LNCaP clone FGC (cell line): Measurements from ENCODE around the gene CALR.
A peak's percentile ranks its signal among the peaks of the same experiment; 100 is the strongest.

ENCODE experiments used
- DNase-seq: peaks from one replicate; pipeline ENCODE4 v3.0.0-alpha.2; 2011; ENCODE audit warnings: low read depth
- H3K4me3 ChIP-seq: 2 replicates; pipeline ENCODE4 v1.5.1; 2011; ENCODE audit warnings: mild to moderate bottlenecking, low read depth, low read length, control low read depth
- CTCF ChIP-seq: IDR thresholded peaks from 2 replicates; pipeline ENCODE4 v1.5.1; 2012; ENCODE audit warnings: mild to moderate bottlenecking; ENCODE audit not compliant: control insufficient read depth, insufficient read depth; ENCODE audit errors: extremely low read depth

CALR gene

GRCh38 chr19:12965812-12966135 lies 27.4 kb downstream of the CALR start:
- DNase-seq = no peak
- H3K4me3 ChIP-seq = peak overlapping the region; percentile 52
- TF ChIP-seq CTCF = no peak

- no peak for DNase-seq
- no peak for TF ChIP-seq CTCF
- no peak overlapping the region for H3K4me3 ChIP-seq
Observed at GRCh38 chr19:12967907-12968306, 29.5 kb downstream of the CALR start.

- no peak within 1 kb of the TSS for H3K4me3 ChIP-seq
- no peak for DNase-seq
- no peak for TF ChIP-seq CTCF
Observed at GRCh38 chr19:12969292-12969988, 31.0 kb downstream of the CALR start, which contains the start of gene DAND5. DAND5 (plus strand) TSS chr19:12969576; CDS start chr19:12969661, 85 bp downstream.

DNA sequence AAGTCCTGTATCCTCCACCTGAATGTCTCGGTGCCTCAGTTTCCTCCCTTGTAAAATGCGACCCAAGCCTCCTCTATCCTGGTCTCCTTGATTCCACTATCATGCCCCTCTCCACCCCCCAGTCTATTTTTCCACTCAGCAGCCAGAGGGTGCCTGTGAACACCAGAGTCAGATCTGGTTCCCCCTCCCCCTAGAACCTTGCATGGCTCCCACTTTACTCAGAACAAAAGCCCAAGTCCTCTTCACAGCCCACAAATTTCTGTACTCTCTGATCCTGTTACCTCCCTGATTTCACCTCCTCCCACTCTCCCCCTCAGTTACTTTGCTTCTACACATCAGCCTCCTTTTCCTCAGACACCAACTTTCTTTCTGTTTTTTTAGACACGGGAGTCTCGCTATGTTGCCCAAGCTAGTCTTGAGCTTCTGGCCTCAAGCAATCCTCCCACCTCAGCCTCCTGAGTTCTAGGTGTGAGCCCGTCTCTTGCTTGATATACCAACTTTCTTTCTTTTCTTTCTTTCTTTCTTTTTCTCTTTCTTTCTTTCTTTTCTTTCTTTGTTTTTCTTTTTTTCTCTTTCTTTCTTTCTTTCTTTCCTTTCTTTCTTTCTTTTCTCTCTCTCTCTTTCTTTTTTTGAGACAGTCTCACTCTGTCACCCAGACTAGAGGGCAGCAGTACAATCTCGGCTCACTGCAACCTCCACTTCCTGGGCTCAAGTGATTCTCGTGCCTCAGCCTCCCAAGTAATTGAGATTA lies 31.8 kb downstream of the CALR start:
- TF ChIP-seq CTCF = no peak
- DNase-seq = no peak
- H3K4me3 ChIP-seq = no peak overlapping the region

- DNase-seq = no peak
- no peak overlapping the region for H3K4me3 ChIP-seq
- no peak for TF ChIP-seq CTCF
Observed at GRCh38 chr19:12973236-12973635, 34.8 kb downstream of the CALR start.

DNA sequence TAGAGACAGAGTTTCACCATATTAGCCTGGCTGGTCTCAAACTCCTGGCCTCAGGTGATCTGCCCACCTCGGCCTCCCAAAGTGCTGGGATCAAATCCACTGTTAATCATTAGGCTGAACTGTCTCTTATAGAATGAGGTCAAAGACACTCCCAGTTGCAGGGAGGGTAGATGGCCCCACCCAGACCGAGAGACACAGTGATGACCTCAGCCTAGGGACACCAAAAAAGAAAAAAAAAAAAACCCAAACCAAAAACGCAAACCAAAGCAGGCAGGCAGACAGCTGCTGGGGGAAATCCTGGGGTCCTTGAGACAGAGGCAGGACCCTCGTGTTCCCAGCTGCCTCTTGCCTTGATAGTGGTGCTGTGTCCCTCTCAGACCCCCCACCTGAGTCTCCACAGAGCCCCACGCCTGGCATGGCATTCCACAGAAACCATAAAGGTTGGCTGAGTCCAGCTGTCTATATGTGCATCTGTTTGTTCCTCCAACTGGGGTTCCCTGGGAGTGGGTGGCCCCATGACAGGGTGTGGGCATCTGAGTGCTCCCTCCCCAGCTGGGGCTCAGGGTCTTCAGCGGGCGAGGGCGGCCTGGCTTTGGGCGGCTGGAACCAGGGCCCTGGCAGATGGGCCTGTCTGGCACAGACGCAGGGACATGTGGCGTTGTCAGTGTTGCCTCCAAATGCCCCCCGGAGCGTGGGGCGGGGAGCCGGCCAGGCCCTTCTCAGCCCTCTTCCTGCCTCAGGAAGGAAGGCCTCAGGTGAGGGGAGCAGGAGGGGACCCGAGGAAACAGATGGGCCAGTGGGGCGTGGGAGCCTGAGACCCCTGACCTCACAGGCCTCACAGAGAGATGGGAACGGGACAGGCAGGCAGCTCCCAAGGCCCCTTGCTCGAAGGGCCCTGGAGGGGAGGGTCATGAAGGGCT lies 36.2 kb downstream of the CALR start:
- TF ChIP-seq CTCF = no peak
- H3K4me3 ChIP-seq = no peak overlapping the region
- no peak for DNase-seq
